Vagina (tissue), 2 donors: ENCODE data around the gene DYRK1A.

Experiments used
- POLR2A ChIP-seq, 2 donors: fragments of 450-650 bp; IDR thresholded peaks; one replicate each; pipeline ENCODE4 v1.6.1; 2017; ENCODE audit warnings: antibody characterized with exemption in 2 of 2, mild to moderate bottlenecking in 2 of 2, moderate library complexity in 2 of 2
- TF ChIP-seq, protein P1 (sequence below), 3 experiments: fragments of 450-650 bp in 2 of 3; fragments of 200-600 bp in 1 of 3; sonication (generic) in 1 of 3; IDR thresholded peaks; one replicate each; pipeline ENCODE4 v1.5.1; 2017 to 2019; ENCODE audit warnings: antibody characterized with exemption in 3 of 3, mild to moderate bottlenecking in 2 of 3, moderate library complexity in 2 of 3

- TF ChIP-seq POLR2A (IDR thresholded peaks at IDR 0.05), result no peak
- TF ChIP-seq, protein P1, sequence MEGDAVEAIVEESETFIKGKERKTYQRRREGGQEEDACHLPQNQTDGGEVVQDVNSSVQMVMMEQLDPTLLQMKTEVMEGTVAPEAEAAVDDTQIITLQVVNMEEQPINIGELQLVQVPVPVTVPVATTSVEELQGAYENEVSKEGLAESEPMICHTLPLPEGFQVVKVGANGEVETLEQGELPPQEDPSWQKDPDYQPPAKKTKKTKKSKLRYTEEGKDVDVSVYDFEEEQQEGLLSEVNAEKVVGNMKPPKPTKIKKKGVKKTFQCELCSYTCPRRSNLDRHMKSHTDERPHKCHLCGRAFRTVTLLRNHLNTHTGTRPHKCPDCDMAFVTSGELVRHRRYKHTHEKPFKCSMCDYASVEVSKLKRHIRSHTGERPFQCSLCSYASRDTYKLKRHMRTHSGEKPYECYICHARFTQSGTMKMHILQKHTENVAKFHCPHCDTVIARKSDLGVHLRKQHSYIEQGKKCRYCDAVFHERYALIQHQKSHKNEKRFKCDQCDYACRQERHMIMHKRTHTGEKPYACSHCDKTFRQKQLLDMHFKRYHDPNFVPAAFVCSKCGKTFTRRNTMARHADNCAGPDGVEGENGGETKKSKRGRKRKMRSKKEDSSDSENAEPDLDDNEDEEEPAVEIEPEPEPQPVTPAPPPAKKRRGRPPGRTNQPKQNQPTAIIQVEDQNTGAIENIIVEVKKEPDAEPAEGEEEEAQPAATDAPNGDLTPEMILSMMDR (IDR thresholded peaks at IDR 0.05), result no peak
Measured at GRCh38 chr21:37393030-37393429, 26.5 kb downstream of the DYRK1A start.
